Gastrocnemius medialis (tissue), 4 donors: ENCODE data around the gene IFRD2. TPM values are rescaled to one million over a fixed set of nuclear protein-coding genes. Genes with fewer than 3 reads are reported as not detected.
A peak's percentile ranks its signal among the peaks of the same experiment; 100 is the strongest.

Source experiments
- ATAC-seq, 2 donors: fragments of 150-250 bp; one replicate each; pipeline ENCODE4 v1.9.1; 2016
- DNase-seq, 2 donors: peaks; one replicate each; pipeline ENCODE4 v3.0.0-alpha.2; 2019
- H3K27ac ChIP-seq, 4 donors: fragments of 200-600 bp; sonication (generic); 1 replicate in 1 of 4; 2 replicates in 3 of 4; pipeline ENCODE4 v1.5.1; 2016 to 2018; ENCODE audit warnings: mild to moderate bottlenecking in 2 of 4, moderate library complexity in 1 of 4
- H3K27me3 ChIP-seq, 3 donors: fragments of 200-600 bp; sonication (generic) in 2 of 3; 1 replicate in 1 of 3; 2 replicates in 2 of 3; pipeline versions ENCODE4 v1.5.1 to v1.6.0; 2016 to 2019; ENCODE audit warnings: mild to moderate bottlenecking in 1 of 3, moderate library complexity in 1 of 3
- H3K36me3 ChIP-seq, 2 donors: fragments of 200-600 bp; sonication (generic) in 1 of 2; one replicate each; pipeline ENCODE4 v1.5.1; 2017 to 2018
- H3K4me1 ChIP-seq, 2 donors: fragments of 200-600 bp; sonication (generic) in 1 of 2; one replicate each; pipeline ENCODE4 v1.5.1; 2016 to 2017; ENCODE audit warnings: mild to moderate bottlenecking in 2 of 2
- H3K4me3 ChIP-seq, 4 donors: fragments of 200-600 bp; sonication (generic) in 3 of 4; 1 replicate in 1 of 4; 2 replicates in 3 of 4; pipeline ENCODE4 v1.5.1; 2016 to 2019; ENCODE audit warnings: mild to moderate bottlenecking in 2 of 4
- H3K9me3 ChIP-seq, 3 donors: fragments of 200-600 bp; sonication (generic) in 2 of 3; 1 replicate in 1 of 3; 2 replicates in 2 of 3; pipeline ENCODE4 v1.5.1; 2016 to 2019
- CTCF ChIP-seq, 5 experiments: fragments of 450-650 bp in 3 of 5; fragments of 200-600 bp in 2 of 5; sonication (generic) in 2 of 5; IDR thresholded peaks in 4 of 5; conservative IDR thresholded peaks in 1 of 5; 1 replicate in 4 of 5; 2 replicates in 1 of 5; pipeline ENCODE4 v1.5.1; 2016 to 2019; ENCODE audit warnings: antibody characterized with exemption in 5 of 5, mild to moderate bottlenecking in 3 of 5, moderate library complexity in 3 of 5
- POLR2A ChIP-seq, 2 donors: fragments of 450-650 bp; IDR thresholded peaks; one replicate each; pipeline ENCODE4 v1.6.1; 2017; ENCODE audit warnings: antibody characterized with exemption in 2 of 2, mild to moderate bottlenecking in 2 of 2, moderate library complexity in 2 of 2
- in situ Hi-C, 4 donors: fragments of 200-750 bp; cut with MboI; loops; one replicate each; pipeline versions ENCODE4 v1.15.0 to v1.8.0; 2017; ENCODE audit warnings: low sequenced_read_pairs in 4 of 4
- intact Hi-C: fragments of 100-400 bp; cut with DNase I; formaldehyde crosslinking; loops from one replicate; pipeline ENCODE4 v1.15.1; 2023; ENCODE audit warnings: low total_unique reads
- total RNA-seq, 4 donors: library from RNA; depleted of rRNA; stranded (reverse); fragments of >200 nt; gene quantifications; one replicate each; pipeline versions ENCODE4 v1.1.0 to v1.2.3, GENCODE V29; 2016

Gene IFRD2
- total RNA-seq, 4 donors from 2014 or later, result 111 to 145 (median 127) TPM

GRCh38 chr3:50278880-50279224, 13.4 kb downstream of the IFRD2 start, which contains the start of gene LSMEM2:
TSS of gene LSMEM2 (plus strand) at chr3:50279087. CDS start at chr3:50279114, 27 bp downstream.
- Histone ChIP-seq H3K36me3 (no peaks in the 10 kb centered on the region), H3K27me3 (no peaks in the 10 kb centered on the region), H3K27ac (peak within 1 kb of the TSS; percentile 77 to 88 (median 82)), H3K9me3 (no peaks in the 10 kb centered on the region), H3K4me3 (peak within 1 kb of the TSS in 2 of 4 donors; percentile 25 to 34), H3K4me1 (peaks cover 15 to 25% of the 10 kb centered on the region in 2 donors)
- intact Hi-C loops (no loop called here), in situ Hi-C loops (loop anchor here in 1 of 4 donors (10.0 to 25.0 kb wide), 2 partner anchors 54 to 342 kb away; partner anchors contain the start of genes MON1A and RBM6)
- TF ChIP-seq CTCF (IDR thresholded peaks at IDR 0.05 in 4 of 5, conservative IDR thresholded peaks at IDR 0.05 in 1 of 5), result no peak
- TF ChIP-seq POLR2A (IDR thresholded peaks at IDR 0.05), result no peak
- DNase-seq (peak; percentile 53 to 88), ATAC-seq (peak; percentile 92 to 93)

- Histone ChIP-seq H3K27me3 (no peaks in the 10 kb centered on the region), H3K4me3 (no peak overlapping the region), H3K36me3 (no peaks in the 10 kb centered on the region), H3K27ac (peak overlapping the region; percentile 77 to 88 (median 82)), H3K4me1 (peaks cover 16 to 31% of the 10 kb centered on the region in 2 donors), H3K9me3 (no peaks in the 10 kb centered on the region)
- TF ChIP-seq CTCF (IDR thresholded peaks at IDR 0.05 in 4 of 5, conservative IDR thresholded peaks at IDR 0.05 in 1 of 5) (no peak), POLR2A (IDR thresholded peaks at IDR 0.05) (no peak)
- in situ Hi-C loops, result loop anchor here in 1 of 4 donors (10.0 to 25.0 kb wide), 2 partner anchors 54 to 341 kb away; partner anchors contain the start of genes MON1A and RBM6
- ATAC-seq, result peak in 1 of 2 donors; percentile 23
- DNase-seq, result no peak
- intact Hi-C loops, result no loop called here
Observed at GRCh38 chr3:50278123-50278879, 13.9 kb downstream of the IFRD2 start.

- intact Hi-C loops (no loop called here), in situ Hi-C loops (loop anchor here in 1 of 4 donors (10.0 to 25.0 kb wide), 2 partner anchors 52 to 339 kb away; partner anchors contain the start of genes MON1A and RBM6)
- Histone ChIP-seq H3K27me3 (no peaks in the 10 kb centered on the region), H3K4me1 (peaks cover 20 to 35% of the 10 kb centered on the region in 2 donors), H3K4me3 (no peak overlapping the region), H3K36me3 (no peaks in the 10 kb centered on the region), H3K9me3 (no peaks in the 10 kb centered on the region), H3K27ac (no peak overlapping the region)
- no peak for DNase-seq
- TF ChIP-seq POLR2A (IDR thresholded peaks at IDR 0.05), result no peak
- no peak for TF ChIP-seq CTCF (IDR thresholded peaks at IDR 0.05 in 4 of 5, conservative IDR thresholded peaks at IDR 0.05 in 1 of 5)
- no peak for ATAC-seq
Observed at GRCh38 chr3:50276762-50277101, 15.5 kb downstream of the IFRD2 start.

GRCh38 chr3:50275996-50276761, 16.1 kb downstream of the IFRD2 start:
- in situ Hi-C loops (loop anchor here in 1 of 4 donors (10.0 to 25.0 kb wide), 2 partner anchors 51 to 339 kb away; partner anchors contain the start of genes MON1A and RBM6), intact Hi-C loops (no loop called here)

More at GRCh38 chr3:50275996-50276761, 16.1 kb downstream of the IFRD2 start:
- Histone ChIP-seq H3K9me3 (no peaks in the 10 kb centered on the region), H3K27ac (no peak overlapping the region), H3K27me3 (no peaks in the 10 kb centered on the region), H3K4me1 (peaks cover 20 to 35% of the 10 kb centered on the region in 2 donors), H3K4me3 (no peak overlapping the region), H3K36me3 (no peaks in the 10 kb centered on the region)
- no peak for DNase-seq
- ATAC-seq, result no peak
- TF ChIP-seq POLR2A (IDR thresholded peaks at IDR 0.05) (no peak), CTCF (IDR thresholded peaks at IDR 0.05 in 4 of 5, conservative IDR thresholded peaks at IDR 0.05 in 1 of 5) (no peak)
